ENCODE measurements around the gene HLA-DQB1. TPM values are rescaled to one million over a fixed set of nuclear protein-coding genes. Genes with fewer than 3 reads are reported as not detected.

HLA-DQB1 gene
- total RNA-seq, 4 donors from 2014 or later: 1.6 to 9.4 (median 3.7) TPM

DNA sequence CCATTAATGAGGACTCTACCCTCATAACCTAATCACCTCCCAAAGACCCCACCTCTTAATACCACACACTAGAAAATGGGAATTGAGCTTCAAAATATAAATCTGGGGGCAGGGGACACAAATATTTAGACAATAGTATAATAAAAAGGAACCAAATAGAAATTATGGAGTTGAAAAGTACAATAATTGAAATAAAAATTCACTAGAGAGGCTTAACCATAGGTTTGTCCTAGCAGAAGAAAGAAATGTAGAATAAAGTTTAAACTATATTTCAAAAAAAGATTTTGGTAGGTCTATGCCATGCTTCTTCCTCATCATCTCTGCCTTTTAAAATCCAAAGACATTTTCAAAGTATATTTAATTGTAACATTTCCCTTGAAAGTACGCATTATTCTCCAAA lies 48.7 kb downstream of the HLA-DQB1 start:
- no peaks in the 10 kb centered on the region for H3K27me3 ChIP-seq
- H3K9me3 ChIP-seq: no peaks in the 10 kb centered on the region
- H3K27ac ChIP-seq: no peak overlapping the region
- TF ChIP-seq POLR2AphosphoS5 (IDR thresholded peaks at IDR 0.05) (no peak), EP300 (IDR thresholded peaks at IDR 0.05) (no peak), POLR2A (IDR thresholded peaks at IDR 0.05) (no peak)
- TF ChIP-seq, protein P1, sequence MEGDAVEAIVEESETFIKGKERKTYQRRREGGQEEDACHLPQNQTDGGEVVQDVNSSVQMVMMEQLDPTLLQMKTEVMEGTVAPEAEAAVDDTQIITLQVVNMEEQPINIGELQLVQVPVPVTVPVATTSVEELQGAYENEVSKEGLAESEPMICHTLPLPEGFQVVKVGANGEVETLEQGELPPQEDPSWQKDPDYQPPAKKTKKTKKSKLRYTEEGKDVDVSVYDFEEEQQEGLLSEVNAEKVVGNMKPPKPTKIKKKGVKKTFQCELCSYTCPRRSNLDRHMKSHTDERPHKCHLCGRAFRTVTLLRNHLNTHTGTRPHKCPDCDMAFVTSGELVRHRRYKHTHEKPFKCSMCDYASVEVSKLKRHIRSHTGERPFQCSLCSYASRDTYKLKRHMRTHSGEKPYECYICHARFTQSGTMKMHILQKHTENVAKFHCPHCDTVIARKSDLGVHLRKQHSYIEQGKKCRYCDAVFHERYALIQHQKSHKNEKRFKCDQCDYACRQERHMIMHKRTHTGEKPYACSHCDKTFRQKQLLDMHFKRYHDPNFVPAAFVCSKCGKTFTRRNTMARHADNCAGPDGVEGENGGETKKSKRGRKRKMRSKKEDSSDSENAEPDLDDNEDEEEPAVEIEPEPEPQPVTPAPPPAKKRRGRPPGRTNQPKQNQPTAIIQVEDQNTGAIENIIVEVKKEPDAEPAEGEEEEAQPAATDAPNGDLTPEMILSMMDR (IDR thresholded peaks at IDR 0.05): no peak
- H3K4me1 ChIP-seq: no peaks in the 10 kb centered on the region
- no peak overlapping the region for H3K4me3 ChIP-seq
- no peak for DNase-seq (ENCODE audit: low spot score in 2 of 2)
- no peaks in the 10 kb centered on the region for H3K36me3 ChIP-seq
- WGBS: 94% methylated on average over 1 of the region's 1 CpG

DNA sequence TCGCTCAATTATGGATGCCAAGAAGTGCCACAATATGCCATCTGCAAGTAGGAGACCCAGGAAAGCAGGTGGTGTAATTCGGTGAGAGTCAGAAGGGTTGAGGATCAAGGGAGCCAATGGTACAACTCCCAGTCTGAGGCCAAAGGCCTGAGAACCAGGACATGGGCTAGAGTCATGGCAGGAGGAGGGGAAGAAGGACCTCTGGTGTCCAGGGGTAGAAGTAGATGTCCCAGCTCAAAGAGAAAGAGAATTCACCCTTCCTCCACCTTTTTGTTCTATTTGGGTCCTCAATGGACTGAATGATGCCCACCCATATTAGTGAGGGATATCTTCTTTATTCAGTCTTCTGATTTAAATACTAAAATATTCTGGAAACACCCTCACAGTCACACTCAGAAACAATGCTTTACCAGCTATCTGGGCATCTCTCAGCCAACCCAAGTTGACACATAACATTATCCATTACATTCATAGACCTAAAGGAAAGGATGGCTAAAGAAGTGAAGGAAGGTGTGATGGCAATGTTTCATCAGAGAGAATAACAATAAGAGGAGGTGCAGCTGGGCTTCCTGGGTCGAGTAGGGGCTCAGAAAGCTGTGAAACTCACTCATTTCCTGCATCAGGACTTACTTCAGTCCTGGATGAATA lies 50.4 kb downstream of the HLA-DQB1 start:
- no peaks in the 10 kb centered on the region for H3K36me3 ChIP-seq
- H3K4me1 ChIP-seq: no peaks in the 10 kb centered on the region
- no peaks in the 10 kb centered on the region for H3K27me3 ChIP-seq
- no peaks in the 10 kb centered on the region for H3K9me3 ChIP-seq
- H3K27ac ChIP-seq: no peak overlapping the region
- no peak overlapping the region for H3K4me3 ChIP-seq
- TF ChIP-seq EP300 (IDR thresholded peaks at IDR 0.05) (no peak), POLR2A (IDR thresholded peaks at IDR 0.05) (no peak), POLR2AphosphoS5 (IDR thresholded peaks at IDR 0.05) (no peak)
- TF ChIP-seq, protein P1 (IDR thresholded peaks at IDR 0.05): no peak
- no peak for DNase-seq (ENCODE audit: low spot score in 2 of 2)
- 54% methylated on average over 3 of the region's 3 CpGs for WGBS

DNA sequence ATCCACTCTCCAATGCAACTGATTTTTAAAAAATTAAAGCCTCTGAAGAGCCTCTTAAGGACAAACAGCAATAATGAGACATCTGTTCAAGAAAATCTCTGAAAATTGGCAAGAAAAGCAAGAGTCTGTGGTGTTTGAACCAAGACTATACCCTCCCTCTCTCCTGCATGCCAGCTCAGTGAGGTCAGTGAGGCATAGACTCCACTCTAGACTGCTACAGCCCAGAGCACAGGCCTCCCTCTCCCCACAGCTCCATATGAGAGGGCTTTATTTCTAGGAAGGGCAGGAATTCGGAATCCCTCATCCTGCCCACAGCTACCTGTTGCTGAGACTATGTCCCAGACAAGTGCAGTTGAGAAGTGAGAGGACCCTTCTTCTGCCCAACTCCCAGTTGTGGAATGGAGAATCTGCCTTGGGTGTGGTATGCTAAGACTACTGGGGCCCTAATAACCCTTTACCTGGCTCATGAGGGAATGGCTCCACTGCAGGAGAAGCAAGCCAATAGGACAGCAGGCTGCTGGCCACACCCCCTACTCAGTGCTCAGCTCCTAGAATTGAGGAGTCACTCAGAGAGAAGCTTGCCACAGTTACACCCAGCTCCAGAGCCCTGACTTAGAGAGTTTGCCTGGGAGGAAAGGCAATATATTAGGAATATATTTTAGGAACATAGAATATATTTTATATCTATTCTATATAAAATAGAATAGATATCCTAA lies 51.9 kb downstream of the HLA-DQB1 start:
- no peaks in the 10 kb centered on the region for H3K4me1 ChIP-seq
- no peak for TF ChIP-seq EP300 (IDR thresholded peaks at IDR 0.05)
- TF ChIP-seq POLR2AphosphoS5 (IDR thresholded peaks at IDR 0.05): no peak
- TF ChIP-seq, protein P1 (IDR thresholded peaks at IDR 0.05): no peak
- no peak for TF ChIP-seq POLR2A (IDR thresholded peaks at IDR 0.05)
- no peaks in the 10 kb centered on the region for H3K36me3 ChIP-seq
- no peak for DNase-seq (ENCODE audit: low spot score in 2 of 2)
- 92% methylated on average over 1 of the region's 1 CpG for WGBS
- H3K27ac ChIP-seq: no peak overlapping the region
- H3K9me3 ChIP-seq: no peaks in the 10 kb centered on the region
- H3K4me3 ChIP-seq: no peak overlapping the region
- no peaks in the 10 kb centered on the region for H3K27me3 ChIP-seq

DNA sequence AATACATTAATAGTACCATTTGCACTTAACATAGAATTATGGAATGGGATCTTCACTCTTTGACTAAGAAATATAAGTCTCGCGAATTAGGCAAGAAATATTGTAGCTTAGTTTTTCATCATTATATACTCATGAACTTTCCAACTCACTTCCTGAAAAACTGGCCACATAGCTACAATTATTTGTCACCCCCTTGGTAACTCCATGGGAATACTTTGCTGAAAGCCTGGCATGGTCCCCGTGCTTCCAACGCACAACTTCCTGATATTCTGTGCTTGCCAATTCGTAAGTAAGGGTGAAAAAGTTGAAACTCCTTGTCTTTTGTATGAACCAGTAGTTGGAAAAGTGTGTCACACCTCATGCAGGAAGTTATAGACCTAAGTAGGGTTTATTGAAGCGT lies 53.0 kb downstream of the HLA-DQB1 start:
- no peaks in the 10 kb centered on the region for H3K4me1 ChIP-seq
- H3K27ac ChIP-seq: no peak overlapping the region
- H3K27me3 ChIP-seq: no peaks in the 10 kb centered on the region
- TF ChIP-seq, protein P1 (IDR thresholded peaks at IDR 0.05): no peak
- TF ChIP-seq POLR2A (IDR thresholded peaks at IDR 0.05) (no peak), POLR2AphosphoS5 (IDR thresholded peaks at IDR 0.05) (no peak), EP300 (IDR thresholded peaks at IDR 0.05) (no peak)
- WGBS: 63% methylated on average over 6 of the region's 6 CpGs
- no peak overlapping the region for H3K4me3 ChIP-seq
- H3K9me3 ChIP-seq: no peaks in the 10 kb centered on the region
- H3K36me3 ChIP-seq: no peaks in the 10 kb centered on the region
- no peak for DNase-seq (ENCODE audit: low spot score in 2 of 2)

DNA sequence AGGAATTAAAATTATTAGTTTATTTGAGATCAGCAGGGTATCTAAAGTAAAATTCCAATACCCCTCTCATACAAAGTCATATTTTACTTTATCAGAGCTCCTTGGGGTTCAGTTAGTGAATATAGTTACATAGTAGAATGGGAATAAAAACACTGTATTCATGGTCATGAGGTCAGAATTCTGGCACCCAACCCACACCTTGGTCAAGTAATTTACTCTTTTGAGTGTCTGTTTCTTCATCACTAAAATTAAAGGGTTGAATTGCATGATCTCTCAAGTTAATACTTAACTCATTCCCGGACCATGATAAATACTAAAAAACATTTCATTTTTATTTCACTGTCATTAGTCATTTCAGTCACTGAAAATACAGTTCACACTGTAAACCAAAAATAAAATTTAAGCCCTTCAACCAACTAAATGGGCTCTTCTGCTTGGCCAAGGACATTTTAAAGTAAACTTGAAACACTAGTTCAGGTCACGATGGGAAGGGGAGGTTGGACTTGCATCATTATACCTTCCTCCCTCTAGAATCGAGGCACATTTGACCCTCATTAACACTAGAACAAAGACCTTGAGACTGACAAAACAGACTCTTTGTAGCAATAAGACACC lies 55.7 kb downstream of the HLA-DQB1 start:
- TF ChIP-seq EP300 (IDR thresholded peaks at IDR 0.05) (no peak), POLR2AphosphoS5 (IDR thresholded peaks at IDR 0.05) (no peak), POLR2A (IDR thresholded peaks at IDR 0.05) (no peak)
- TF ChIP-seq, protein P1 (IDR thresholded peaks at IDR 0.05): no peak
- Histone ChIP-seq H3K4me1 (no peaks in the 10 kb centered on the region), H3K27ac (no peak overlapping the region), H3K4me3 (no peak overlapping the region), H3K9me3 (no peaks in the 10 kb centered on the region), H3K27me3 (no peaks in the 10 kb centered on the region), H3K36me3 (no peaks in the 10 kb centered on the region)
- WGBS: 59% methylated on average over 3 of the region's 3 CpGs
- DNase-seq (ENCODE audit: low spot score in 2 of 2): no peak
